ENCODE results near the gene SHD.

SHD gene

GRCh38 chr19:4313847-4314490, 34.9 kb downstream of the SHD start:
- TF ChIP-seq, protein P1, sequence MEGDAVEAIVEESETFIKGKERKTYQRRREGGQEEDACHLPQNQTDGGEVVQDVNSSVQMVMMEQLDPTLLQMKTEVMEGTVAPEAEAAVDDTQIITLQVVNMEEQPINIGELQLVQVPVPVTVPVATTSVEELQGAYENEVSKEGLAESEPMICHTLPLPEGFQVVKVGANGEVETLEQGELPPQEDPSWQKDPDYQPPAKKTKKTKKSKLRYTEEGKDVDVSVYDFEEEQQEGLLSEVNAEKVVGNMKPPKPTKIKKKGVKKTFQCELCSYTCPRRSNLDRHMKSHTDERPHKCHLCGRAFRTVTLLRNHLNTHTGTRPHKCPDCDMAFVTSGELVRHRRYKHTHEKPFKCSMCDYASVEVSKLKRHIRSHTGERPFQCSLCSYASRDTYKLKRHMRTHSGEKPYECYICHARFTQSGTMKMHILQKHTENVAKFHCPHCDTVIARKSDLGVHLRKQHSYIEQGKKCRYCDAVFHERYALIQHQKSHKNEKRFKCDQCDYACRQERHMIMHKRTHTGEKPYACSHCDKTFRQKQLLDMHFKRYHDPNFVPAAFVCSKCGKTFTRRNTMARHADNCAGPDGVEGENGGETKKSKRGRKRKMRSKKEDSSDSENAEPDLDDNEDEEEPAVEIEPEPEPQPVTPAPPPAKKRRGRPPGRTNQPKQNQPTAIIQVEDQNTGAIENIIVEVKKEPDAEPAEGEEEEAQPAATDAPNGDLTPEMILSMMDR (IDR thresholded peaks at IDR 0.05; ENCODE audit: insufficient read depth, low read length, missing control alignments): no peak
- no peak for DNase-seq (ENCODE audit: low read depth, low spot score)
- H3K4me3 ChIP-seq (ENCODE audit: low read depth, low read length): no peak overlapping the region
- ChIA-PET CTCF (interaction anchor here (0.7 to 1.9 kb wide), 2 partner anchors 8 to 47 kb away, joined by 3 to 7 read pairs; no protein-coding TSS in a partner anchor), POLR2A (no interaction called here)

GRCh38 chr19:4316956-4317355, 37.9 kb downstream of the SHD start:
- TF ChIP-seq, protein P1 (IDR thresholded peaks at IDR 0.05; ENCODE audit: insufficient read depth, low read length, missing control alignments): no peak
- no peak overlapping the region for H3K4me3 ChIP-seq (ENCODE audit: low read depth, low read length)
- ChIA-PET CTCF (no interaction called here), POLR2A (interaction anchor here (0.6 kb wide), 1 partner anchor 25 kb away, joined by 3 read pairs; no protein-coding TSS in a partner anchor)
- no peak for DNase-seq (ENCODE audit: low read depth, low spot score)

DNA sequence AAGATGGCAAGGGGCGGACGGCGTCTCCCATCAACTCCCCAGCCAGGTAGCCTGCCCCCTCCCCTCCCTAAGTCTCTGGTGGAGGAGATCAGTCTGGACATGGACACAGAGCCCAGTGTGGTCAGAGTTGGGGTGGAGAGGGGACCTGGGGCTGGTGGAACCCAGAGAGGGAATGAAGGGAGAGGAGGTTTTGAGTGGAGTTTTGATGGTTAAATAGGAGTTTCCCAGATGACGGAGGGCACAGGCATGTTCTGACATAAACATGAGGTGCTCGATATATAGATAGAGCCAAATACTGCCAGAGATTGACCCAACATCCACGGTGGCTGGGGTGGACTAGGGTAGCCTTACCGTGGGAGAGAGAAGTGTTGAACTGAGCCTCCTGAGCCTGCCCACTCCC, 39.4 kb downstream of the SHD start:
- no peak for DNase-seq (ENCODE audit: low read depth, low spot score)
- TF ChIP-seq, protein P1 (IDR thresholded peaks at IDR 0.05; ENCODE audit: insufficient read depth, low read length, missing control alignments): no peak
- POLR2A ChIA-PET: no interaction called here
- no peak overlapping the region for H3K4me3 ChIP-seq (ENCODE audit: low read depth, low read length)
- CTCF ChIA-PET: no interaction called here

- DNase-seq (ENCODE audit: low read depth, low spot score): no peak
- CTCF ChIA-PET: interaction anchor here (0.5 to 1.2 kb wide), 2 partner anchors 12 to 51 kb away, joined by 3 to 4 read pairs; no protein-coding TSS in a partner anchor
Measured at GRCh38 chr19:4319067-4319718, 40.1 kb downstream of the SHD start.

DNA sequence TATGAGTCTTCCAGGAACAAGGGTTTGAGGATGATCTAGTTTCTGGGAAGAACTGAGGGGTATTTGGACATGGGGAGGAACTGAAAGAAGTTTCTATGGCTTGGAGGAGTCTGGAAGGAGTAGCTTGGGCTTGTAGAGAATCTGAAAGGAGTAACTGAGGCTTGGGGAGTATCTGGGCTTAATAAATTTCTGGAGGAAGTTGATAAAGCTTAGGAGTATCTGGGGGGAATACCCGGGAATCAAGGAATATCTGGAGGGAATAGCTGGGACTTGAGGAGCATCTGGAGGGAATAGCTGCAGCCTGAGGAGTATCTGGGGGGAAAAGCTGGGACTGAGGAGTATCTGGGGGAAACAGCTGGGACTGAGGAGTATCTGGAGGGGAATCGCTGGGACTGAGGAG, 41.4 kb downstream of the SHD start:
- no peak for DNase-seq (ENCODE audit: low read depth, low spot score)
- TF ChIP-seq, protein P1 (IDR thresholded peaks at IDR 0.05; ENCODE audit: insufficient read depth, low read length, missing control alignments): no peak
- CTCF ChIA-PET: interaction anchor here (0.7 to 1.3 kb wide), 3 partner anchors 13 to 81 kb away, joined by 3 to 5 read pairs (median 4); partner anchors contain the start of genes CHAF1A and SH3GL1
- H3K4me3 ChIP-seq (ENCODE audit: low read depth, low read length): no peak overlapping the region
- POLR2A ChIA-PET: no interaction called here

More at GRCh38 chr19:4319067-4319718, 40.1 kb downstream of the SHD start:
- POLR2A ChIA-PET: no interaction called here
- TF ChIP-seq, protein P1 (IDR thresholded peaks at IDR 0.05; ENCODE audit: insufficient read depth, low read length, missing control alignments): no peak
- no peak overlapping the region for H3K4me3 ChIP-seq (ENCODE audit: low read depth, low read length)

- H3K4me3 ChIP-seq (ENCODE audit: low read depth, low read length): no peak overlapping the region
- TF ChIP-seq, protein P1 (IDR thresholded peaks at IDR 0.05; ENCODE audit: insufficient read depth, low read length, missing control alignments): no peak
- no peak for DNase-seq (ENCODE audit: low read depth, low spot score)
- ChIA-PET CTCF (interaction anchor here (1.7 kb wide), 1 partner anchor 10 kb away, joined by 7 read pairs; no protein-coding TSS in a partner anchor), POLR2A (no interaction called here)
Measured at GRCh38 chr19:4322942-4323665, 44.0 kb downstream of the SHD start.

Measured in AG04449 (cell line).